ENCODE data around the gene PRKX. TPM values are rescaled to one million over a fixed set of nuclear protein-coding genes. Genes with fewer than 3 reads are reported as not detected.

The PRKX gene
- total and polyA plus RNA-seq, 2 of the 13 experiments (the other 11 are each of a cell fraction or from before 2014, with no cell fraction given), result 0.01 to 0.15 TPM

- ATAC-seq, result no peak
- POLR2A ChIA-PET, result no interaction called here
- intact Hi-C loops (cut with micrococcal nuclease; ENCODE audit: unreplicated experiment), result no loop called here
- TF ChIP-seq, protein P1, sequence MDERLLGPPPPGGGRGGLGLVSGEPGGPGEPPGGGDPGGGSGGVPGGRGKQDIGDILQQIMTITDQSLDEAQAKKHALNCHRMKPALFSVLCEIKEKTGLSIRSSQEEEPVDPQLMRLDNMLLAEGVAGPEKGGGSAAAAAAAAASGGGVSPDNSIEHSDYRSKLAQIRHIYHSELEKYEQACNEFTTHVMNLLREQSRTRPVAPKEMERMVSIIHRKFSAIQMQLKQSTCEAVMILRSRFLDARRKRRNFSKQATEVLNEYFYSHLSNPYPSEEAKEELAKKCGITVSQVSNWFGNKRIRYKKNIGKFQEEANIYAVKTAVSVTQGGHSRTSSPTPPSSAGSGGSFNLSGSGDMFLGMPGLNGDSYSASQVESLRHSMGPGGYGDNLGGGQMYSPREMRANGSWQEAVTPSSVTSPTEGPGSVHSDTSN (CRISPR knock-in tag; IDR thresholded peaks at IDR 0.05), result no peak
- TF ChIP-seq, protein P2, sequence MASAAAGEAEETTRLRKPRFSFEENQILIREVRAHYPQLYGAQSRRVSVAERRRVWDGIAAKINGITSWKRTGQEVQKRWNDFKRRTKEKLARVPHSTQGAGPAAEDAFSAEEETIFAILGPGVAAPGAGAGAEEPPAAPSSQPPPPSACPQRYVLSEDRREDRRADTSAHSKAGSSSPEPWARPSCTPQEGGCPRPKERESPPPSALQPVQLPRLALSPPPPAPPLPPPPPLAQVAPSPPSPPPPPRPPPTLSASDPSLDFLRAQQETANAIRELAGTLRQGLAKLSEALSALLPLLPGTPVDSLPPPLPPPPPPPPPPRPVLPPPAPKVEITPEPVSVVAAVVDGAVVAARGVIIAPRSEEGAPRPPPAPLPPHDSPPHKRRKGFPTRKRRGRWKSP (CRISPR knock-in tag; IDR thresholded peaks at IDR 0.05), result no peak
- no peak for TF ChIP-seq SOX6 (IDR thresholded peaks at IDR 0.05)
- TF ChIP-seq SOX6 (CRISPR knock-in tag; IDR thresholded peaks at IDR 0.05), result no peak
- TF ChIP-seq MBNL3 (CRISPR knock-in tag; conservative IDR thresholded peaks at IDR 0.05), result no peak
- TF ChIP-seq KIAA2018 (CRISPR knock-in tag; IDR thresholded peaks at IDR 0.05; ENCODE audit: borderline replicate concordance), result no peak
- TF ChIP-seq KLF6 (CRISPR knock-in tag; IDR thresholded peaks at IDR 0.05), result no peak
- no peak for TF ChIP-seq ZNF501 (CRISPR knock-in tag; IDR thresholded peaks at IDR 0.05)
- TF ChIP-seq ZNF382 (CRISPR knock-in tag; IDR thresholded peaks at IDR 0.05; ENCODE audit: borderline replicate concordance), result no peak
- TF ChIP-seq YEATS2 (CRISPR knock-in tag; IDR thresholded peaks at IDR 0.05; ENCODE audit: borderline replicate concordance), result no peak
- no peak for TF ChIP-seq ZNF251 (CRISPR knock-in tag; IDR thresholded peaks at IDR 0.05)
- TF ChIP-seq, protein P3, sequence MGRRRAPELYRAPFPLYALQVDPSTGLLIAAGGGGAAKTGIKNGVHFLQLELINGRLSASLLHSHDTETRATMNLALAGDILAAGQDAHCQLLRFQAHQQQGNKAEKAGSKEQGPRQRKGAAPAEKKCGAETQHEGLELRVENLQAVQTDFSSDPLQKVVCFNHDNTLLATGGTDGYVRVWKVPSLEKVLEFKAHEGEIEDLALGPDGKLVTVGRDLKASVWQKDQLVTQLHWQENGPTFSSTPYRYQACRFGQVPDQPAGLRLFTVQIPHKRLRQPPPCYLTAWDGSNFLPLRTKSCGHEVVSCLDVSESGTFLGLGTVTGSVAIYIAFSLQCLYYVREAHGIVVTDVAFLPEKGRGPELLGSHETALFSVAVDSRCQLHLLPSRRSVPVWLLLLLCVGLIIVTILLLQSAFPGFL (CRISPR knock-in tag; IDR thresholded peaks at IDR 0.05), result no peak
- TF ChIP-seq ZSCAN21 (CRISPR knock-in tag; IDR thresholded peaks at IDR 0.05; ENCODE audit: borderline replicate concordance), result no peak
- no peak for TF ChIP-seq ZNF556 (CRISPR knock-in tag; IDR thresholded peaks at IDR 0.05; ENCODE audit: borderline replicate concordance)
These were observed 128.9 kb downstream of the PRKX start for GRCh38 chrX:3584415-3584996.

More at GRCh38 chrX:3584415-3584996, 128.9 kb downstream of the PRKX start:
- FAIRE-seq (no peak), DNase-seq (ENCODE audit: low spot score) (no peak)
- BruUV-seq (replicated peaks), result no TSS peak
- no peaks in the 10 kb centered on the region for H3K4me1 ChIP-seq (ENCODE audit: insufficient read depth, low read length)
- H3K9me3 ChIP-seq (ENCODE audit: low read length), result no peaks in the 10 kb centered on the region
- no peaks in the 10 kb centered on the region for H4K20me1 ChIP-seq (ENCODE audit: insufficient read depth, low read length)
- no peaks in the 10 kb centered on the region for H3K79me2 ChIP-seq (ENCODE audit: insufficient read depth, low read length)
- H3K27ac ChIP-seq (ENCODE audit: extremely low read length, insufficient read depth, low read length), result no peak overlapping the region
- no peak overlapping the region for H3K9ac ChIP-seq (ENCODE audit: insufficient read depth, low read depth, low read length)
- no peaks in the 10 kb centered on the region for H3K36me3 ChIP-seq (replicated peaks in 1 of 2; ENCODE audit: control insufficient read depth in 1 of 2, insufficient read depth in 2 of 2, low read length in 2 of 2)
- CTCF ChIA-PET (ENCODE audit: low intra/inter-chr PET ratio, low total read pairs), result no interaction called here
- H3K4me3 ChIP-seq (replicated peaks in 1 of 3; ENCODE audit: insufficient read depth in 1 of 3, low read depth in 2 of 3, low read length in 3 of 3), result no peak overlapping the region
- 0% methylated on average over 2 of the region's 10 CpGs for WGBS (ENCODE audit: low lambda C conversion rate)
- in situ Hi-C loops (cut with HindIII; ENCODE audit: extremely low pct_ligation_motif_present, low pct_unique_long_range_greater_than_20kb), result no loop called here
- H3K27me3 ChIP-seq (ENCODE audit: control insufficient read depth in 1 of 2, insufficient read depth in 2 of 2, low read length in 2 of 2), result peaks cover 0 to 3% of the 10 kb centered on the region in 2 experiments; a peak in 1 of 5 replicates
- H3K4me2 ChIP-seq (ENCODE audit: low read depth, low read length), result no peak overlapping the region
- no peak overlapping the region for H2AFZ ChIP-seq (ENCODE audit: low read length)
